ENCODE data around the gene GAK.

- TF ChIP-seq CTCF (IDR thresholded peaks at IDR 0.05): no peak
- no peak for TF ChIP-seq POLR2A (IDR thresholded peaks at IDR 0.05)
- no peak for TF ChIP-seq POLR2AphosphoS5 (IDR thresholded peaks at IDR 0.05)
- TF ChIP-seq EP300 (IDR thresholded peaks at IDR 0.05; ENCODE audit: low read depth): no peak
These were observed 56.9 kb downstream of the GAK start for GRCh38 chr4:874971-875817.

Measured in transverse colon (tissue), 4 donors.